ENCODE results near the gene BICC1. TPM values are rescaled to one million over a fixed set of nuclear protein-coding genes. Genes with fewer than 3 reads are reported as not detected.

Gene BICC1
- total and polyA plus RNA-seq, 2 of the 13 experiments (the other 11 are each of a cell fraction or from before 2014, with no cell fraction given), result 0.18 to 1.5 TPM

DNA sequence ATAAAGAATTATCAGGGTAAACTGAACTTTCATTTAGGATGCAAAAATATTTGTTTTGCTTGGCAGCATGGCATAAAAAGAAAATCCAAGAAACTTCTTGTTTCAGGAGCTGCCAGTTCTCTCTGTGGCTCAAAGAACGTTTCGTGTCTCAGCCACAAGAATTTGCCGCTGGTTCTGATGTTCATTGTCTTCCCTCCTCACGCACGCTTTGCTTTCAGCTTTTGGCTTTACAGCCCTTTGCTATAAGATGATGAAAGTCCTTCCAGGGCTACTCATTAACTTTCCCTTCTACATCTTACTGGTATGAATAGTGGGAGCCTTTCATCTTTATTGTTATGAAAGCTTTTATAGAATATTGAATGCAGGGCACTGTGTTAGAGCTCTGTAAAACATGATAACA lies 124.7 kb downstream of the BICC1 start (continued):
- TF ChIP-seq, protein P1, sequence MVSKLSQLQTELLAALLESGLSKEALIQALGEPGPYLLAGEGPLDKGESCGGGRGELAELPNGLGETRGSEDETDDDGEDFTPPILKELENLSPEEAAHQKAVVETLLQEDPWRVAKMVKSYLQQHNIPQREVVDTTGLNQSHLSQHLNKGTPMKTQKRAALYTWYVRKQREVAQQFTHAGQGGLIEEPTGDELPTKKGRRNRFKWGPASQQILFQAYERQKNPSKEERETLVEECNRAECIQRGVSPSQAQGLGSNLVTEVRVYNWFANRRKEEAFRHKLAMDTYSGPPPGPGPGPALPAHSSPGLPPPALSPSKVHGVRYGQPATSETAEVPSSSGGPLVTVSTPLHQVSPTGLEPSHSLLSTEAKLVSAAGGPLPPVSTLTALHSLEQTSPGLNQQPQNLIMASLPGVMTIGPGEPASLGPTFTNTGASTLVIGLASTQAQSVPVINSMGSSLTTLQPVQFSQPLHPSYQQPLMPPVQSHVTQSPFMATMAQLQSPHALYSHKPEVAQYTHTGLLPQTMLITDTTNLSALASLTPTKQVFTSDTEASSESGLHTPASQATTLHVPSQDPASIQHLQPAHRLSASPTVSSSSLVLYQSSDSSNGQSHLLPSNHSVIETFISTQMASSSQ (IDR thresholded peaks at IDR 0.05; ENCODE audit: low read depth), result peak; percentile 66
- TF ChIP-seq, protein P1 (CRISPR knock-in tag; IDR thresholded peaks at IDR 0.05; ENCODE audit: borderline replicate concordance), result 0 out of 2 replicates have a peak, but pooled peaks have one; percentile 24
- no peak for TF ChIP-seq SOX13 (IDR thresholded peaks at IDR 0.05)
- peak in 1 of 2 experiments; percentile 90; a peak in 2 of 4 replicates for TF ChIP-seq SOX13 (CRISPR knock-in tag; conservative IDR thresholded peaks at IDR 0.05 in 1 of 2, IDR thresholded peaks at IDR 0.05 in 1 of 2)
- TF ChIP-seq ZFP91 (CRISPR knock-in tag; IDR thresholded peaks at IDR 0.05; ENCODE audit: borderline replicate concordance), result no peak
- TF ChIP-seq TCF7 (IDR thresholded peaks at IDR 0.05; ENCODE audit: low read depth), result peak; percentile 37; the same call in 1 of the 2 replicates
- TF ChIP-seq JUN (CRISPR knock-in tag; IDR thresholded peaks at IDR 0.05), result no peak
- TF ChIP-seq SOX5 (CRISPR knock-in tag; IDR thresholded peaks at IDR 0.05; ENCODE audit: borderline replicate concordance), result peak; percentile 81
- TF ChIP-seq NFIC (IDR thresholded peaks at IDR 0.05; ENCODE audit: low read length), result 0 out of 2 replicates have a peak, but pooled peaks have one; percentile 40
- 0 out of 2 replicates have a peak, but pooled peaks have one; percentile 21 for TF ChIP-seq CEBPG (CRISPR knock-in tag; IDR thresholded peaks at IDR 0.05)
- peak; percentile 39; the same call in 1 of the 2 replicates for TF ChIP-seq BHLHE40 (IDR thresholded peaks at IDR 0.05; ENCODE audit: low read length)
- TF ChIP-seq RFXANK (CRISPR knock-in tag; IDR thresholded peaks at IDR 0.05), result no peak
- no peak for TF ChIP-seq SOX6 (IDR thresholded peaks at IDR 0.05)
- TF ChIP-seq SOX6 (CRISPR knock-in tag; IDR thresholded peaks at IDR 0.05), result peak; percentile 51; the same call in 1 of the 2 replicates
